GM12878 (cell line): ENCODE data around the gene DALRD3. TPM values are rescaled to one million over a fixed set of nuclear protein-coding genes. Genes with fewer than 3 reads are reported as not detected.

ENCODE experiments used
- ATAC-seq: fragments of 200-7000 bp; cut with Tn5 transposase; 3 replicates; pipeline ENCODE4 v1.9.1; 2020; ENCODE audit warnings: mild to moderate bottlenecking, moderate library complexity
- BruUV-seq: library from RNA; stranded (reverse); fragments of 400-500 nt; replicated peaks from 2 replicates; lab custom pipeline; 2021; lab: Mats Ljungman, UMichigan
- CTCF ChIA-PET: fragments of 300-600 bp; sonication (Branson Sonifier 250); formaldehyde crosslinking; extraction: SDS; loops from one replicate; lab custom pipeline; 2021; ENCODE audit warnings: inconsistent platforms; lab: Yijun Ruan, JAX
- POLR2A ChIA-PET: fragments of 350-600 bp; formaldehyde crosslinking; extraction: SDS; loops from one replicate; lab custom pipeline; 2021; ENCODE audit warnings: inconsistent platforms; lab: Charles Lee
- RAD21 ChIA-PET: fragments of 300-600 bp; sonication (Branson Sonifier 250); formaldehyde crosslinking; loops from one replicate; lab custom pipeline; 2023; ENCODE audit warnings: antibody characterized with exemption; ENCODE audit not compliant: unreplicated experiment; lab: Charles Lee
- SMC1A ChIA-PET: fragments of 300-600 bp; sonication (Branson Sonifier 250); formaldehyde crosslinking; loops from one replicate; lab custom pipeline; 2023; ENCODE audit not compliant: unreplicated experiment, uncharacterized antibody; lab: Charles Lee
- DNase-seq: peaks from one replicate; pipeline ENCODE4 v3.0.0-alpha.2; 2011; ENCODE audit warnings: low read depth, low spot score
- FAIRE-seq: peaks from 3 replicates; lab custom pipeline; 2011; peaks lifted over from hg19 to GRCh38; lab: Jason Lieb, UNC
- H2AFZ ChIP-seq: 2 replicates; pipeline ENCODE4 v1.6.0; 2011; ENCODE audit warnings: low read depth, low read length, control low read depth; ENCODE audit not compliant: control insufficient read depth
- H3K27ac ChIP-seq: 2 replicates; pipeline ENCODE4 v1.5.1; 2011; ENCODE audit warnings: control low read depth; ENCODE audit not compliant: control insufficient read depth, insufficient read depth
- H3K27me3 ChIP-seq, 2 experiments: replicated peaks in 1 of 2; 2 replicates each; pipeline versions ENCODE4 v1.6.0 to v1.6.1; 2011; ENCODE audit warnings: low read length in 1 of 2; ENCODE audit not compliant: control insufficient read depth in 2 of 2, insufficient read depth in 2 of 2
- H3K36me3 ChIP-seq, 2 experiments: 2 replicates each; pipeline ENCODE4 v1.5.1; 2011; ENCODE audit warnings: low read length in 1 of 2; ENCODE audit not compliant: control insufficient read depth in 2 of 2, insufficient read depth in 2 of 2
- H3K4me1 ChIP-seq: 2 replicates; pipeline ENCODE4 v1.6.1; 2011; ENCODE audit warnings: mild to moderate bottlenecking, low read length, moderate library complexity, mixed read lengths; ENCODE audit not compliant: control insufficient read depth, insufficient read depth
- H3K4me2 ChIP-seq: 2 replicates; pipeline ENCODE4 v1.6.0; 2011; ENCODE audit warnings: control low read depth; ENCODE audit not compliant: control insufficient read depth, insufficient read depth
- H3K4me3 ChIP-seq: fragments of 200-600 bp; sonication (generic); 2 replicates; pipeline ENCODE4 v1.5.1; 2016
- H3K79me2 ChIP-seq: 2 replicates; pipeline ENCODE4 v1.6.0; 2011; ENCODE audit warnings: low read length; ENCODE audit not compliant: control insufficient read depth, insufficient read depth
- H3K9ac ChIP-seq: 2 replicates; pipeline ENCODE4 v1.8.0; 2011; ENCODE audit warnings: low read length, control low read depth, mixed read lengths; ENCODE audit not compliant: control insufficient read depth, insufficient read depth
- H3K9me3 ChIP-seq: replicated peaks from 3 replicates; pipeline ENCODE4 v1.5.1; 2011; ENCODE audit warnings: mild to moderate bottlenecking, low read length; ENCODE audit not compliant: control insufficient read depth, insufficient read depth
- H4K20me1 ChIP-seq: 2 replicates; pipeline ENCODE4 v1.6.0; 2011; ENCODE audit not compliant: control insufficient read depth, insufficient read depth
- RUNX3 ChIP-seq: IDR thresholded peaks from 2 replicates; pipeline ENCODE4 v1.6.1; 2012; ENCODE audit warnings: low read length, inconsistent platforms
- YY1 ChIP-seq: IDR thresholded peaks from 2 replicates; pipeline ENCODE4 v1.6.1; 2011; ENCODE audit warnings: low read depth, mild to moderate bottlenecking, low read length
- WGBS: methylation state at CpG from one replicate; pipeline ENCODE4 v1.1.6; 2016; ENCODE audit warnings: low lambda C conversion rate; ENCODE audit not compliant: insufficient replicate concordance, insufficient coverage; ENCODE audit errors: missing lambda C conversion rate; 5-methylcytosine and 5-hydroxymethylcytosine counted together
- in situ Hi-C: fragments of 300-500 bp; cut with MboI; formaldehyde crosslinking; loops from 9 replicates; pipeline ENCODE4 v1.14.3; 2018; ENCODE audit warnings: mixed read lengths
- intact Hi-C: fragments of 100-400 bp; cut with micrococcal nuclease; formaldehyde crosslinking; loops from one replicate; pipeline ENCODE4 v1.14.2; 2022; ENCODE audit not compliant: unreplicated experiment
- microRNA counts: library from miRNA; unstranded; fragments of <30 nt; microRNA quantifications from one replicate; lab custom pipeline; 2016
- microRNA-seq: library from miRNA; unstranded; fragments of <30 nt; microRNA quantifications from one replicate; pipeline ENCODE4, GENCODE V29; 2018
- polyA plus RNA-seq, 11 experiments: library from polyadenylated mRNA; depleted of rRNA in 4 of 11; unstranded in 6 of 11; stranded (reverse) in 5 of 11; fragments of >200 nt; fragmentation: Nextera tagmentation in 4 of 11; fragmentation: Illumina TruSeq in 1 of 11; extraction: Ambion mirVana in 4 of 11; extraction: Trizol in 1 of 11; gene quantifications; 1 replicate in 1 of 11; 2 replicates in 10 of 11; pipeline versions ENCODE4 v1.2.1 to v1.2.3, GENCODE V29; 2011 to 2016; ENCODE audit warnings: inconsistent platforms in 2 of 11, missing spikeins in 2 of 11, low read depth in 1 of 11
- small RNA-seq: library from RNA; depleted of rRNA; stranded (forward); fragments of <200 nt; gene quantifications from one replicate; pipeline ENCODE3, GENCODE V24; 2014
- total RNA-seq, 4 experiments: library from RNA; depleted of rRNA in 3 of 4; stranded (reverse); fragments of >200 nt in 3 of 4; fragmentation: Illumina TruSeq in 1 of 4; extraction: Trizol in 1 of 4; gene quantifications; 2 replicates each; pipeline versions ENCODE4 v1.2.1 to v1.2.3, GENCODE V29; 2013 to 2021

Gene DALRD3
- total and polyA plus RNA-seq, 10 of the 15 experiments (the other 5 are each of a cell fraction or from before 2014, with no cell fraction given), result 10.1 to 28.2 (median 21.6) TPM

- 96% methylated on average over 3 of the region's 3 CpGs for WGBS
- no TSS peak for BruUV-seq
- Histone ChIP-seq H3K9me3 (no peaks in the 10 kb centered on the region), H3K79me2 (no peaks in the 10 kb centered on the region), H2AFZ (no peak overlapping the region), H3K27ac (no peak overlapping the region), H3K9ac (no peak overlapping the region), H4K20me1 (no peaks in the 10 kb centered on the region), H3K4me1 (peaks cover 15% of the 10 kb centered on the region), H3K4me3 (no peak overlapping the region), H3K36me3 (peaks cover 12 to 22% of the 10 kb centered on the region in 2 experiments), H3K27me3 (no peaks in the 10 kb centered on the region), H3K4me2 (peak overlapping the region; percentile 38; the same call in 1 of the 2 replicates)
- ChIA-PET CTCF (interaction anchor here (0.6 to 0.8 kb wide), 2 partner anchors 106 to 228 kb away, joined by 3 to 5 read pairs; no protein-coding TSS in a partner anchor), POLR2A (no interaction called here), SMC1A (no interaction called here), RAD21 (no interaction called here)
- TF ChIP-seq YY1, result no peak
- TF ChIP-seq RUNX3, result peak; percentile 48
- intact Hi-C loops, result no loop called here
- FAIRE-seq (no peak), ATAC-seq (peak; percentile 27; the same call in 2 of the 3 replicates), DNase-seq (no peak)
- in situ Hi-C loops, result no loop called here
These were observed 52.0 kb downstream of the DALRD3 start for GRCh38 chr3:48966367-48966766.

MicroRNAs within 50 kb of the gene (microRNA counts, 767-probe panel; counts per million panel counts)
- microRNA hsa-miR-191-5p (lab: Ali Mortazavi, UCI), result 4,701 counts per million, percentile 97 among the panel's probes with 10 or more counts
- 3,282 counts per million, percentile 90 among the panel's probes with 10 or more counts for microRNA hsa-miR-425-5p (lab: Ali Mortazavi, UCI)

Small RNAs within 50 kb of the gene (microRNA-seq; reads per million reads assigned to microRNA genes)
- 17,654 reads per million, percentile 98 among the genes with 10 or more reads in this experiment for gene MIR191
- 11,061 reads per million, percentile 97 among the genes with 10 or more reads in this experiment for gene MIR425

Small RNAs within 50 kb of the gene (small RNA-seq; reads per million reads assigned to genes)
- gene MIR191 (30,206 reads per million, percentile 100 among the genes with 10 or more reads in this experiment), gene MIR425 (855 reads per million, percentile 100 among the genes with 10 or more reads in this experiment)

Other genes starting within 250 kb of the DALRD3 start
Only the 7 nearest of the 13 such genes appear.
- gene ARIH2, start 99.7 kb downstream of the DALRD3 start, total RNA-seq (2014; rRNA removed), result 74.7 and 77.4 TPM in 2 replicates
- 63.6 and 67.1 TPM in 2 replicates for gene ARIH2, start 99.7 kb downstream of the DALRD3 start, total RNA-seq (2014; rRNA removed; fragmentation: Illumina TruSeq; extraction: Trizol)
- gene ARIH2, start 99.7 kb downstream of the DALRD3 start, total RNA-seq (2021), result 58.7 and 61.8 TPM in 2 replicates
- gene ARIH2, start 99.7 kb downstream of the DALRD3 start, polyA plus RNA-seq (2011; rRNA removed), result 59.7 and 74.0 TPM in 2 replicates
- 50.5 and 60.2 TPM in 2 replicates for gene ARIH2, start 99.7 kb downstream of the DALRD3 start, polyA plus RNA-seq (2014; fragmentation: Illumina TruSeq; extraction: Trizol)
- 10 to 100 TPM; 18.7 to 22.2 TPM for gene ARIH2, start 99.7 kb downstream of the DALRD3 start, polyA plus RNA-seq (2014; fragmentation: Nextera tagmentation; extraction: Ambion mirVana)
- 56.8 and 58.5 TPM in 2 replicates for gene ARIH2, start 99.7 kb downstream of the DALRD3 start, polyA plus RNA-seq (2014; rRNA removed)
- 10 to 100 TPM; 70.1 to 74.4 TPM for gene ARIH2, start 99.7 kb downstream of the DALRD3 start, polyA plus RNA-seq (2016; fragmentation: Nextera tagmentation; extraction: Ambion mirVana)
- 27.1 and 31.1 TPM in 2 replicates for gene P4HTM, start 28.3 kb downstream of the DALRD3 start, total RNA-seq (2014; rRNA removed)
- 13.6 and 13.7 TPM in 2 replicates for gene P4HTM, start 28.3 kb downstream of the DALRD3 start, total RNA-seq (2014; rRNA removed; fragmentation: Illumina TruSeq; extraction: Trizol)
- gene P4HTM, start 28.3 kb downstream of the DALRD3 start, total RNA-seq (2021), result 24.4 and 28.6 TPM in 2 replicates
- gene P4HTM, start 28.3 kb downstream of the DALRD3 start, polyA plus RNA-seq (2011; rRNA removed), result 15.8 and 23.6 TPM in 2 replicates
- 5.3 and 9.7 TPM in 2 replicates for gene P4HTM, start 28.3 kb downstream of the DALRD3 start, polyA plus RNA-seq (2014; fragmentation: Illumina TruSeq; extraction: Trizol)
- 1 to 10 TPM in 1 of 2 experiments, under 1 TPM in 1; 0.76 to 6.5 TPM for gene P4HTM, start 28.3 kb downstream of the DALRD3 start, polyA plus RNA-seq (2014; fragmentation: Nextera tagmentation; extraction: Ambion mirVana)
- 28.7 and 28.8 TPM in 2 replicates for gene P4HTM, start 28.3 kb downstream of the DALRD3 start, polyA plus RNA-seq (2014; rRNA removed)
- 10 to 100 TPM; 22.7 to 23.1 TPM for gene P4HTM, start 28.3 kb downstream of the DALRD3 start, polyA plus RNA-seq (2016; fragmentation: Nextera tagmentation; extraction: Ambion mirVana)
- 72.6 and 85.5 TPM in 2 replicates for gene WDR6, start 11.2 kb downstream of the DALRD3 start, total RNA-seq (2014; rRNA removed)
- gene WDR6, start 11.2 kb downstream of the DALRD3 start, total RNA-seq (2014; rRNA removed; fragmentation: Illumina TruSeq; extraction: Trizol), result 57.8 and 59.9 TPM in 2 replicates
- gene WDR6, start 11.2 kb downstream of the DALRD3 start, total RNA-seq (2021), result 150 and 169 TPM in 2 replicates
- gene WDR6, start 11.2 kb downstream of the DALRD3 start, polyA plus RNA-seq (2011; rRNA removed), result 53.5 and 119 TPM in 2 replicates
- 60.4 and 105 TPM in 2 replicates for gene WDR6, start 11.2 kb downstream of the DALRD3 start, polyA plus RNA-seq (2014; fragmentation: Illumina TruSeq; extraction: Trizol)
- 10 to 100 TPM; 21.3 to 24.1 TPM for gene WDR6, start 11.2 kb downstream of the DALRD3 start, polyA plus RNA-seq (2014; fragmentation: Nextera tagmentation; extraction: Ambion mirVana)
- 126 and 141 TPM in 2 replicates for gene WDR6, start 11.2 kb downstream of the DALRD3 start, polyA plus RNA-seq (2014; rRNA removed)
- gene WDR6, start 11.2 kb downstream of the DALRD3 start, polyA plus RNA-seq (2016; fragmentation: Nextera tagmentation; extraction: Ambion mirVana), result 100 to 1,000 TPM; 110 to 116 TPM
- gene NDUFAF3, start 3.5 kb upstream of the DALRD3 start, total RNA-seq (2014; rRNA removed), result 133 and 136 TPM in 2 replicates
- gene NDUFAF3, start 3.5 kb upstream of the DALRD3 start, total RNA-seq (2014; rRNA removed; fragmentation: Illumina TruSeq; extraction: Trizol), result 34.1 and 37.1 TPM in 2 replicates
- 83.5 and 87.4 TPM in 2 replicates for gene NDUFAF3, start 3.5 kb upstream of the DALRD3 start, total RNA-seq (2021)
- gene NDUFAF3, start 3.5 kb upstream of the DALRD3 start, polyA plus RNA-seq (2011; rRNA removed), result 15.4 and 25.4 TPM in 2 replicates
- 13.3 and 40.4 TPM in 2 replicates for gene NDUFAF3, start 3.5 kb upstream of the DALRD3 start, polyA plus RNA-seq (2014; fragmentation: Illumina TruSeq; extraction: Trizol)
- 10 to 100 TPM; 31.3 to 40.2 TPM for gene NDUFAF3, start 3.5 kb upstream of the DALRD3 start, polyA plus RNA-seq (2014; fragmentation: Nextera tagmentation; extraction: Ambion mirVana)
- 103 and 121 TPM in 2 replicates for gene NDUFAF3, start 3.5 kb upstream of the DALRD3 start, polyA plus RNA-seq (2014; rRNA removed)
- 100 to 1,000 TPM; 217 to 228 TPM for gene NDUFAF3, start 3.5 kb upstream of the DALRD3 start, polyA plus RNA-seq (2016; fragmentation: Nextera tagmentation; extraction: Ambion mirVana)
- gene IMPDH2, start 10.8 kb upstream of the DALRD3 start, total RNA-seq (2014; rRNA removed), result 372 and 393 TPM in 2 replicates
- gene IMPDH2, start 10.8 kb upstream of the DALRD3 start, total RNA-seq (2014; rRNA removed; fragmentation: Illumina TruSeq; extraction: Trizol), result 334 and 349 TPM in 2 replicates
- 308 and 317 TPM in 2 replicates for gene IMPDH2, start 10.8 kb upstream of the DALRD3 start, total RNA-seq (2021)
- 152 and 190 TPM in 2 replicates for gene IMPDH2, start 10.8 kb upstream of the DALRD3 start, polyA plus RNA-seq (2011; rRNA removed)
- gene IMPDH2, start 10.8 kb upstream of the DALRD3 start, polyA plus RNA-seq (2014; fragmentation: Illumina TruSeq; extraction: Trizol), result 293 and 341 TPM in 2 replicates
- 100 to 1,000 TPM; 386 to 424 TPM for gene IMPDH2, start 10.8 kb upstream of the DALRD3 start, polyA plus RNA-seq (2014; fragmentation: Nextera tagmentation; extraction: Ambion mirVana)
- 354 and 382 TPM in 2 replicates for gene IMPDH2, start 10.8 kb upstream of the DALRD3 start, polyA plus RNA-seq (2014; rRNA removed)
- 100 to 1,000 TPM; 229 to 255 TPM for gene IMPDH2, start 10.8 kb upstream of the DALRD3 start, polyA plus RNA-seq (2016; fragmentation: Nextera tagmentation; extraction: Ambion mirVana)
- 93.8 and 95.7 TPM in 2 replicates for gene QRICH1, start 75.5 kb upstream of the DALRD3 start, total RNA-seq (2014; rRNA removed)
- gene QRICH1, start 75.5 kb upstream of the DALRD3 start, total RNA-seq (2014; rRNA removed; fragmentation: Illumina TruSeq; extraction: Trizol), result 78.1 and 85.6 TPM in 2 replicates
- 89.5 and 96.9 TPM in 2 replicates for gene QRICH1, start 75.5 kb upstream of the DALRD3 start, total RNA-seq (2021)
- gene QRICH1, start 75.5 kb upstream of the DALRD3 start, polyA plus RNA-seq (2011; rRNA removed), result 52.1 and 86.8 TPM in 2 replicates
- 84.8 and 356 TPM in 2 replicates for gene QRICH1, start 75.5 kb upstream of the DALRD3 start, polyA plus RNA-seq (2014; fragmentation: Illumina TruSeq; extraction: Trizol)
- 10 to 100 TPM; 22.2 to 23.3 TPM for gene QRICH1, start 75.5 kb upstream of the DALRD3 start, polyA plus RNA-seq (2014; fragmentation: Nextera tagmentation; extraction: Ambion mirVana)
- gene QRICH1, start 75.5 kb upstream of the DALRD3 start, polyA plus RNA-seq (2014; rRNA removed), result 116 and 117 TPM in 2 replicates
- 10 to 100 TPM; 41.6 to 48.7 TPM for gene QRICH1, start 75.5 kb upstream of the DALRD3 start, polyA plus RNA-seq (2016; fragmentation: Nextera tagmentation; extraction: Ambion mirVana)
- gene QARS1, start 86.2 kb upstream of the DALRD3 start, total RNA-seq (2014; rRNA removed), result 461 and 476 TPM in 2 replicates
- 199 and 212 TPM in 2 replicates for gene QARS1, start 86.2 kb upstream of the DALRD3 start, total RNA-seq (2014; rRNA removed; fragmentation: Illumina TruSeq; extraction: Trizol)
- gene QARS1, start 86.2 kb upstream of the DALRD3 start, total RNA-seq (2021), result 369 and 380 TPM in 2 replicates
- 144 and 309 TPM in 2 replicates for gene QARS1, start 86.2 kb upstream of the DALRD3 start, polyA plus RNA-seq (2011; rRNA removed)
- 249 and 362 TPM in 2 replicates for gene QARS1, start 86.2 kb upstream of the DALRD3 start, polyA plus RNA-seq (2014; fragmentation: Illumina TruSeq; extraction: Trizol)
- gene QARS1, start 86.2 kb upstream of the DALRD3 start, polyA plus RNA-seq (2014; fragmentation: Nextera tagmentation; extraction: Ambion mirVana), result 100 to 1,000 TPM; 229 to 328 TPM
- 385 and 397 TPM in 2 replicates for gene QARS1, start 86.2 kb upstream of the DALRD3 start, polyA plus RNA-seq (2014; rRNA removed)
- 100 to 1,000 TPM; 168 to 185 TPM for gene QARS1, start 86.2 kb upstream of the DALRD3 start, polyA plus RNA-seq (2016; fragmentation: Nextera tagmentation; extraction: Ambion mirVana)